GM21381 (cell line): Measurements from ENCODE around the gene MVD.

Experiments used
- ATAC-seq: cut with Tn5 transposase; IDR thresholded peaks from one replicate; pipeline ENCODE4 v1.9.1; 2021; ENCODE audit warnings: mild to moderate bottlenecking, moderate library complexity; ENCODE audit not compliant: unreplicated experiment

Gene MVD, protein sequence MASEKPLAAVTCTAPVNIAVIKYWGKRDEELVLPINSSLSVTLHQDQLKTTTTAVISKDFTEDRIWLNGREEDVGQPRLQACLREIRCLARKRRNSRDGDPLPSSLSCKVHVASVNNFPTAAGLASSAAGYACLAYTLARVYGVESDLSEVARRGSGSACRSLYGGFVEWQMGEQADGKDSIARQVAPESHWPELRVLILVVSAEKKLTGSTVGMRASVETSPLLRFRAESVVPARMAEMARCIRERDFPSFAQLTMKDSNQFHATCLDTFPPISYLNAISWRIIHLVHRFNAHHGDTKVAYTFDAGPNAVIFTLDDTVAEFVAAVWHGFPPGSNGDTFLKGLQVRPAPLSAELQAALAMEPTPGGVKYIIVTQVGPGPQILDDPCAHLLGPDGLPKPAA

DNA sequence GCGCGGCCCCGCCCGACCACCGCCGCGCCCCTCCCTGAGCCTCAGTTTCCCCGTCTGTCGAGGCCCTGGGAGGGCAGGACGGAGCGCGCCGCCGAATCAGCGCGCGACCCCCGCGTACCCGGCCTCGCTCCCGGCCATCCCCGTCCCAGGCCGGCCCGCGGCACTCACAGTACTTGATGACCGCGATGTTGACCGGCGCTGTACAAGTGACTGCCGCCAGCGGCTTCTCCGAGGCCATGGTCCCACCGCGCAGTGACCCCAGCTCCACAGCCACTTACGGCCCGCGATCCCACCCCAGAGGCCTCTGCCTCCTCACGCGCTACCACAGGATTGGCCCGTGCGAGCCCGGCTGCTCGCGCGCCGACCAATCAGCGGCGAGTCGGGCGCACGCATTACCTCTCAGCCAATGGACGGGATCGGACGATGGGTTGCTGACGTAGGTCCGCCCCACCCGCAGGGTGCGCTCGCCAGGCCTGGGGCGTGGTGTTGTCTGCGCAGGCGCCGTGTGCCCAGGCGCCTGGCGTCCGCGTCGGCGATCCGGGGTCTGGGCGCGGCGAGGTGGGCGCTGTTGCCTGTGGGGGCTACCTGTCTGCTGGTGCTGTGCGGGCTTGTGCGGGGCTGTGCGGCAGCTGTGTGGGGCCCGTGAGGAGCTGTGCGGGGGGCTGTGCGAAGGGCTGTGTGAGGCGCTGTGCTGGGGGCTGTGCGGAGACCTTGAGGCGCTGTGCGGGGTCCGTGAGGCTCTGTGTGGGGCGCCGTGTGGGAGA lies at the start of gene MVD:
Gene MVD, minus strand, starts transcription at position 249 of the 764 bp plus-strand sequence. Its CDS starts 11 bp downstream, at position 238.
- peak; percentile 95 for ATAC-seq

DNA sequence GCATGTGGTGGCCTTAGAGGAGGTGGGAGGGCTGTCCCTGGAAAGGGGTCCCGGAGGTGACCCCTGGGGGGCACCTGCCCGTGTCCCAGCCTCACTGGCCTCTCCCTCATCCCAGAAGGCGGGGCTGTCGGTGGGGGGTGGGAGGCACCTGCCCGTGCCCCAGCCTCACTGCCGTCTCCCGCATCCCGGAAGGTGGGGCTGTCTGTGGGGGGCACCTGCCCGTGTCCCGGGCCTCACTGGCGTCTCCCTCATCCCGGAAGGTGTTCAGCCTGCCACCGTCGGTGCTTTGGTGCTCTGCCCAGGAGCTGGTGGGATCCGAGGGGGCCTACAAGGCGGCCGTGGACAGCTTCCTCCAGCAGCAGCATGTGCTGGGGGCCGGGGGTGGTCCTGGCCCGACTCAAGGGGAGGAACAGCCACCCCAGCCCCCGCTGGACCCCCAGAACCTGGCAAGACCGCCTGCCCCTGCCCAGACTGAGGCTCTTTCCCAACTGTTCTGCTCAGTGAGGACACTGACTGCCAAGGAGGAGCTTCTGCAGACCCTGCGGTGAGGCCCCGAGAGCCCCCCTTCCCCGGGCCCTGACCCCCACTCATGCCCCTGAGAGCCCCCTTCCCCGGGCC lies 49.6 kb upstream of the MVD start:
- ATAC-seq = no peak

DNA sequence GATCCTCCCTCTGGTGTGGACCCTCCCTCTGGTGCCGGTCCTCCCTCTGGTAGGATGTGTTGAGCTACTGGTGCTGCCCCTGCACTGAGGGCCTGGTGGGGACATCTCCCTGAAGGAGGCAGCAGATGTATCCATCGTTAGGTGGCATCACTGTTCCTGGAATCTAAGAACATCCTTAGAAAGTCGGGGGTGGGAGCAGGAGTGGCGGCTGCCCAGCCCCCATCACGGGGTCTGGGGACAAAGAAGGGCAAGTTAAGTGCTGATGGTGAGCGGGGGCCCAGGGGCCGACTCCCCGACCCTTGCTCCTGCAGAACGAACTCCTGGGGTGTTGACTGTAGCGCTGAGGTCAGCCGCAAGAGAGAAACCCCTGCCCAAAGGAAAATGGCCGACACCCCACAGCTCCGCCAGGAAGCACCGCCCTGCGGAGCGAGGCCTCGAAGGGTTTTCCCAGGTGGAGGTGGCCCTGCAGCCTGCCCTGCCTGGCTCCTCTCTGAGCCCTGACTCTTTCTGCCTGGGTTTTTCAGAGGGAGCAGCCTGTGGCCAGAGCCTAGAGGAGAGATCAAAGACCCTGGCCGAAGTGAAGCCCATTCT lies 49.0 kb upstream of the MVD start:
- no peak for ATAC-seq

DNA sequence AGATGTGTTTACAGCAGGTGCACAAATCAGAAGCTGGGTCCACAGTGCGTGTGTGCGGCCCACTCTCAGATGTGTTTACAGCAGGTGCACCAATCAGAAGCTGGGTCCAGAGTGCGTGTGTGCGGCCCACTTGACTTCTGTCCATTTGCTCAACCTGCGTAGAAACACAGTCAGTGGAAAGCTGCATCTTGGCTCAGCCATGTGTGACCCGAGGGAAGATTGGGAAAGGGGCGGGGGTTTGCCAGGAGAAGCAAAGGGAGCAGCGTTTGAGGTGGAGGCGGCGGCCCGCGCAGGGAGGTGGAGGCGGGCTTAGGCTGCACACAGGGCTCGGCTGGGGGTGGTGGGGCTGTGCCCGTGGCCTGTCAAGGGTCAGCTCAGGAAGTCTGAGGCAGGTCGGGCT lies 47.7 kb upstream of the MVD start:
- ATAC-seq = no peak

DNA sequence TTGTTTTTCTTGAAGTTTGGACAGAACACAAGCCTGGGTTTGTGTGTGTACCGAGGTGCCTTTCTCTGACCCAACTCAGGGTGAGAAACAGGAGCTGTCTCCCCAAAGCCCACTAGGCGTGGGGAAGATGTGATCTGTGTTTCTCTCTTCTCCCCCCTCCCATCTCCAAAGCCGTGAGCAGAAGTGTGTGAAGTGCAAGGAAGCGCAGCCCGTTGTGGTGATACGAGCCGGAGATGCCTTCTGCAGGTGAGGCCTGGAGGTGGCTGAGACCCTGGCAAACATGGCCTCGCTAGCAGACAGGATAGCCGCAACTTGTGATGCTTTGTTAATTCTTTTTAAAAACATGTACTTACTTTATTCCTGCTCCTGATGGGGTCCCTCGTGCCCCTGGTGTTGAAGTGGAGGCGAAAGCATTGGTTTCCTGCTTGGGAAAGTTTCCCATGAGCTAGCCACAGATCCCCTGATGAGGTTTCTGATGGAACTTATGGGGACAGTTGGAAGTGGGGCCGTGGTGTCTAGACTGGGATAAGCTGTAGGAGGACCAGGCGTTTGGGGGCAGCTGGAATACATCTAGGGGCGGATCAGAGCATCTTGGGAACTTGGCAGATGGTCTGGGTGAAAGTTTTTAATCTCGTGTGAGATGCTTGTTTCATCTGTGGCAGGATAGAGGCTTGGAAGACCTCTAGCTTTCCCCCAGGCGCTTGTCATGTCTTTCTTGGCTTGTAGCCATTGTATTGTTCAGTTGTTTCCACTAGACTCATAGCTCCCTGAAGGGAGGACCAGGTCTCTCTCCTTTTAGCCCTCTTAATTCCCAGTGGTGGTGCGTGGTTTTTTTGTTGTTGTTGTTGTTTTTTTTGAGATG lies 44.3 kb upstream of the MVD start:
- no peak for ATAC-seq

DNA sequence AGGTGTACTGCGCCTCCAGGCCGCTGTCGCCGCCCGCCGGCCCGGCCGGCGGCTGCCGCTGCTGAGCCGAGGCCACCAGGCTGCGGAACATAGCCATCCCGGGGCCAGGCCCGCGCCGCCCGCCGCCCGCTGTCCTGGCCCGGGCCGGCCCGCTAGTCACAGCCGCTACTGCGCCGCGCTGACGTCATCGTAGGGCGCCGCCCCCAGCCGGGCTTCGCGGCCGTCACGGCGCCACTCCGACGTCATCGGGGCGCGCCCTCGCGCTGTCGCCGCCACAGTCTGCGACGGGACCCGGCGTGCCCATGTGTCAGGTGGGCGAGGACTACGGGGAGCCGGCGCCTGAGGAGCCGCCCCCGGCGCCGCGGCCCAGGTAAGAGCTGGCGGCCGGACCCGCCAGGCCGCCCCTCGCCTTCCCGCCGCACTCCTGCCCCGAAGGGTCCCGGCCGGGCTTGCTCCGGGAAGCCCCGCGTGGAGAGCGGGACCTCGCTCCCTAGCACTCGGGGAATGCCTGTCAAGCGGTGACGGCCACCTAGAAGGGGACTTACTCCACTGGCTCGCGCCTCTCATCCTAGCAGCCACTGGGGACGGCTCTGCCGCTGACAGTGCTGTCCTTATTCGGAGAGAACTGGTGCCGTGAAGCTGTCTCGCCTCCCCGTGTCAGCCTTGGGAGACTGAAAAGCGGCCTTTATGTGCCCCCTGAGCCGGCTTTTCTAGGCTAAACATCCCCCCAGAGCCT lies 43.5 kb upstream of the MVD start, which contains the start of the genes CTU2 and RNF166:
Gene CTU2, plus strand, starts transcription at position 275 of the 736 bp plus-strand sequence. Its CDS starts 28 bp downstream, at position 303.
Gene RNF166, minus strand, starts transcription at position 180 of the 736 bp plus-strand sequence. Its CDS starts 83 bp downstream, at position 97.
- ATAC-seq = peak; percentile 69

DNA sequence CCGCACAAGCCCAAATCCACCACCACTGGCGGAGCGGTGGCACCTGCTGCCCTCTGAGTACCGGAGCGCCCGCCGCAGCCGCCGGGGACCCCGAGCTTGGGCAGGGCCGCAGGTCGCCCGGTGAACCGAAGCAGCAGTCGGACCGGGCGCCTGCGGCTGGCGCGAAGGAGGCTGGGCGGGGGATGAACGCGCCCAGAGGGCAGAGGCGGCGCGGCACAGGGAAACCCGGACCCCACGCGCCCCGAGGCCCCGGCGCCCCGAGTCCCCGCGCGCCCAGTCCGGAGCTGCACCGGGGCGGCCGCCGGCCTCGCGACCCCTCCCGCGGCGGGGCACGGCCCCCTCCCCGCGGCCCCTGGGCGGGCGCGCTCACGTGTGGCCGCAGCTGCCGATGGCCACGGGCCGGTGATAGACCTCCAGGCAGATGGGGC lies 42.9 kb upstream of the MVD start:
- no peak for ATAC-seq

DNA sequence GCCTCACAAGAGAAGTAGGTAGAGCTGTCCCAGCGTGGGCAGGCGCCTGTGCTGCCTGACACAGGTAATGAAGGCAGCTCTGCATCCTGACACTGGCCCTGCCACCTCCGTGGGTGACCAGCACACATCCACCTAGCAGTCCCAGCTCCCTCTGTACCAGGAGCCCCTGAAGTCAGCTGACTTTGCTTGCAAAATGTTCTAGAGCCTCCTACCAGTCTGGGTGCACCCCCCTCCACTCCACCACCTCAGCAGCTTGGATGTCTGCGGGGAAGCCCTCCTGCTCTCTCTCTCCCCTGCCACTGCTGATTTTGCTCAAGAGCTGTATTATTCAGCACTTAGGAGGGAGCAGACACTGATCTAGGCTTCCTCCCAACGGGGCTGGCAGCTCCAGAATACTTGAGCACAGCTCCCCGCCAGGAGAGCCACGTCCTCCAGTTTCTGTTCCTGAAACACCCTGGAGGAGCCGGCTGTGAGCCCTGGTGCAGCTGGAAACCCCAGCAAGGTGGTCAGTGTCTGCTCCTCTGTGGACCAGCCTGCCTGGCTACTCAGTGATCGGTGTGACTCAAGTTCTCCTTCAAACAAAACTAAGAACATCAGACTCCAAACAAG lies 42.3 kb upstream of the MVD start:
- no peak for ATAC-seq

DNA sequence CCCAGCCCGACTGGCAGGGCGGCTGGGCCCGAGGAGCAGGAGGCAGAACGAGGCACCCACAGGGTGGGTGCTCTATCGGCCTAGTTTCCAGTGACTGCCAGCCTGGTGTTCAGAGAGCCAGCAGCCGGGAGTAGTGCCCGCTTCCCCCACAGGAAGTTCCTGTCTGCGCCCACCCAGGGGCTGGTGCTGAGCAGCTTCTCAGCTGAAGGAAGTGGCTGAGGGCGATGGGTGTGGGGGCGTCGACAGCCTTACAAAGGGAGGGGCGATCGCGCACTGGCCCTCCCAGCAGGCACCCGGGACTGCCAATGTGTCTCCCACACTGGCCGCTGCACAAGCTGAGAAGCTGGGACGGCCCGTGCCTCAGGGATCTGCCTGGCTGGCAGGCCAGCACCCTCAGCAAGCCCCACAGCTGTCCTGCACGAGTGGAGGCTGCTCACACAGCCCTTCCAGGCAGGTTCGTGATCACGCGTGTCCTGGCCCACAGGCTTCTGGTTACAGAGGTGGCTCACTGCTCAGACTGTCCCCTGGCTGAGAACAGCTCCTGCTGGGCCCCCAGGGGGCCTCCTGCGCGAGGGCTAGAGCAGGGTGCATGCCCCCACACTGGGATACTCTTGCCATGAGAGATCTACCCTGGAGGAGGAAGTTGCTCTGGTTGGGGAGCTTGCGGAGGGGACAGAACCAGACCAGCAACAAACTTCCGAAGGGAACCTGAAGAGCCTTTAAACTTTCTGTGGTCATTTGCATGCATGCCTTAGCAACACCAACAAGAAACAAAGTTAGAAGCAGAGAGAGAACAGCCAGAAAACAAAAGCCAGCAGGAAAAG lies 40.8 kb upstream of the MVD start:
- ATAC-seq = no peak

DNA sequence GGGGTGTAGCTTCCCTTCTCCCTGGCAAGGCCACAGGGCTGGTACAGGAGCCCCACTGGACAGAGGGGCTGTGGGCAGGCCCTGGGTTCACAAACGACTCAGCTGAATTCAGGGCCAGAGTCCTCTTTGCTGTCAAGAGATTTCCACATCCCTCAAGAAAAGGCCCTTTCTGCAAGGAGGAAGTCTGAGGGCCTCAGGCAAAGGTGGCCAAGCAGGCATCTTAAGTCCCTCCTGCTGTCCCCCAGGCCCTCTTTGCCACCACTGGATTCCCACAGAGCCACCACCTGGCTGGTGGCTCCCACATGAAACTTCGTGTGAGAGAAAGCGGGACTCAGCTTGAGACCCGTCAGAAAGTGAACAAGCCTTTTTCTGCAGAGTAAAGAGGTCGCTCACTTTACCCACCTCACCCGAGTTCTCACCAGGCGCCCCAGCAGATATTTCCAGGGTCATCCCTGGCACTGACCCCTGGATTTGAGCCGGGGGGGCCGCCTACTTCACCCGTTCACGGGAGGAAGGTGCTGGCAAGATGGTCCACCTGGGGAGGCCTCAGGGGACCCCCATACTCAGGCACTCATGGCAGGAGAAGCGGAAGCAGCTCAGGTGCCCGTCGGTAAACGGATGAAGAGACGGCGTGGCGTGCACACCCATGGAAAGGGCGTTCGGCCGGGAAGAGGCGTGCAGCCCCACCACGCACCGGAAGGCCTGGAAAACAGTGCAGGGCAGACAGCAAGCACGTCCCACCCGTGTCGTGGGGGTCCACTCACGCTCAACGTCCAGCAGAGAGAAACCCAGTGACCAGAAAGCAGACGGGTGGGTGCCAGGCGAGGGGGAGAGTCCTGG lies 39.7 kb upstream of the MVD start:
- no peak for ATAC-seq

DNA sequence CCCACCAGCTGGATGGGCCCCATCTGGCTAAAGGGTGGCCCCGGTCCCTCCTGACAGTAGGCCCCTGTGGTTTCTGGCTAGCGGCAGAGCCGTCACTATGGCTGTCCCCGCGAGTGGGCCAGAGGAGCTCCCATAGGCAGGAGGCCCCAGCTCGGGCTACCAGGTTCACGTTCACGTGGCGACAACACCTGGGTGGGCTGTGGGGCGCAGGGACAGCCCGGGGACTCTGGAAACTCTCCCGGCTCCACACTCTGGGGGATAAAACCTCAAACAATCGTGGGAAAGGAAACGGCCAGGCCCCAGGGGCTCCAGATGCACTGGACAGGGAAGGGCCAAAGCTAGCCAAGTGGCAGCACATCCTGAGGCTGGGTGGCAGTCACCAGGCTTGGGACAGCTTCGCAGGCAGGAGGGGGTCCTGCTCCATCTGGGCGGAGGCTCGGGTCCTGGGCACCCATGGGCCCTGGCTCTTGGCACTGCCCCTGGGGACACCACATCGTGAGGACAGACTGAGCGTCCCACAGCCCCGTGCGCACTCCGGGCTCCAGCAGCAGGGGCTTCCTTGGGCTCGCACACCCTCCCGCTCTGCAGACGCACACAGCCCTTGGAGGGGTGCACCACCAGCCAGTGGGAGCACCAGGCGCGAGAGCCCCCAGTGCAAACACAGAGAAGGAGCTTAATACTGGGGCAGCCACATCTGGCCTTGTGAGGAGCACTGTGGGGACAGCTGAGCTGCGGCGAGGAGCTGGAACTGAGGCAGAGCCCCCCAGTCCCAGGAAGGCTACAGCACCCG lies 38.9 kb upstream of the MVD start:
- ATAC-seq = no peak

DNA sequence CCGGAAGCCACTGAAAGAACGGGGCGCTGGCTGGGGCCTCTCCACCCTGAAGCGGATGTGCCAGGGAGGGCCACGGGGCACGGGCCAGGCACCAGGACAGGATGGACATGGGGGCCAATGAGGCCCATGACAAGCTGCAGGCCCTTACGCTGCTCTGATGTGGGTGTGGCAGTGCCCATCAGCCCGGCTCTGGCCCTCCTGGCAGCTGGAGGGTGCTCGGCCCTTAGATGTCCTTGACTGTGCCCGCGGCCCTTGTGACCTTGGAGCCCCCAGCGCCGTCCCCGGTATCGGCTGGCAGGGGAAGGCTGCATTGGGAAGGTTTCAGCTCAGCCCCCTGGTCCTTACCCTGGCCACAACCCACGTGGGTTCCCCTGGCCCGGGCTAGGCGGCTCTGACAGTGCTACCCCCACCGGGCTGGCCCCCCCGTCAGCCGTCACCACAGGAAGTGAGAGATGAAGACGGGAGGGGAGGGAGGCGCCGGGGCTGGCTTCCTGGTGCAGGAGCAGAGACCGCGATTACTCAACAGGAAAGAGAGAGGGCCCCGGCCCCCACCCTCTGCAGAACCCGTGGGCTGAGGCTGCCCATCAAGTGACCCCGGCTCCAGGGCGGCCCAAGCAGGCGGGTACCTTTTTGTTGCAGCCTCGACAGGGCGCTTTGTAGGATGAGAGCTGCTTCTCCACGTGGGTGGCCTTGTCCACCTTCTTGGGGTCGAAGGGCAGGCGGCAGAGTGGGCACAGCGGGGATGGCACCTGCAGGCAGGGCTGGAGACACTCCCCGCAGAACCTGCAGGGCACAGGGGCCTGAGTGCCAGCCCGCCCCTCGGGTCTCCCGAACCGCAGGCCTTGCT lies 38.0 kb upstream of the MVD start:
- ATAC-seq = peak; percentile 73

DNA sequence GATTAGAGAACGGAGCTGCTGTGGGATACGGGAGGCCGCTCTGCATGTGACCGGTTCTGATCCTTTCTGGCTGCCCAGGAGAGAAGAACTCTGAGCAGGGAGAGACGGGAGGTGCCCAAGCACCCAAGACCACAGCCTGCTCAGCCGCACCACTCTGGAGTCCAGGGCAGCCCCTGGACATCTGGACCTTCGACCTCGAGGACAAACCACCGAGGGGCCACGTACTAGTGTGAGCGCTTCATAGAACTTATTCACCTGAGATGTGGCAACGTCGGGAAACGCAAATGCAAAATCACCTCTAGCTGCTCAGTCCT lies 37.4 kb upstream of the MVD start:
- no peak for ATAC-seq

DNA sequence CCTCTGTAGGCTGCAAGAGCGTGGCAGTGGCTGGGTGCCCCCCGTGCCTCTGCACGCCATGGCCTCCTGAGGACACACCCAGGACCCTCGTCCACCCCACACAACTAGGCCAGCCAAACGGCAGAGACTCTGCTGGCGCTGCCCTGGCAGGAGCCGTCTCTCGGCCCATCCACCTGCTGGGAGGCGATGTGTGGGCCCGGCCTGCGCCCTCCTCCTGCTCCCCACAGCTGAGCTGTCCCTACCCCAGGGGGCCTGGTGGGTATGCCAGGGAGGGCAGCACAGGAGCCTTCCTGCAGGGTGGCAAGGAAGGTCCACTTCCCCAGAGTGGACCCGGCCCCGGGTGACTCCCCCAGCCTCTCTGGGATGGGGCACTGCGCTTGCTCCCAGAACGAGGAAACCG lies 36.3 kb upstream of the MVD start:
- no peak for ATAC-seq

DNA sequence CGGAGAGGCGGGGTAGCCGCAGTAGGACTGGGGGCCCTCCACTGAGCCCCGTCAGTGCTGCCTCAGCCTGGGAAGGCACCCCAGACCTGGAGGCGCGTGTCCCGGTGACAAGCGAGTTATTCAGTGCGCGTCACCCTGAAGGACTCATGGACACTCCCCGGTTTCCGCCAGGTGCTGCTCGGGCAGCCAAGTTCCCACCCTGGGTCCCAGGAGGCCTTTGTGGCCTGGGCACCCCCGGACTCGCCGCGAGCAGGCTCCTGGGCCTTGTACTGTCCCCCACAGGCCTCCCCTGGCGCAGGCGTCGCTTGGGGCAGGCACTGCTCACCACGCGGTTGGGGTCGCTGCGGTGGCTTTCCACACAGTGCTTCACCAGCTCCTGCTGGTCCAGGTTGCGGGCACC lies 35.8 kb upstream of the MVD start:
- ATAC-seq = no peak
